ENCODE measurements around the gene GMCL1.

DNA sequence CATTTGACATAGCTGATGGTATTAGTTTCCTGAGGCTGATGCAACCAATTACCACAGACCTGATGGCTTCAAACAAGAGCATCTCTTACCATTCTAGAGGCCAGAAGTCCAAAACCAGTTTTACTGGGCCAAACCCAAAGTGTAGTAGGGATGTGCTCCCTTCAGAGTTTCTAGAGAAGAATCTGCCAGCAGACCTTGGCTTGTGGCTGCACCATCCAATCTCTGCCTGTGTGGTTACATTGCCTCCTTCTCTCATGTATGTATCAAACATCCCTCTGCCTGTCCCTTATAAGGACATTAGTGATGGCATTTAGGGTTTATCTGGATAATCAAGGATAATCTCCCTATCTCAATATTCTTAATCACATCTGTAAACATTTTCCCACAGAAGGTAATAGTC lies 59.8 kb downstream of the GMCL1 start:
- TF ChIP-seq CTCF (IDR thresholded peaks at IDR 0.05) (no peak), ZFX (IDR thresholded peaks at IDR 0.05; ENCODE audit: borderline replicate concordance) (no peak)
